HG03139 (cell line): ENCODE measurements around the gene FGF6.
"Not testable (repeated sequence)": the region's sequence is repeated elsewhere in the genome, so short reads cannot be mapped to it uniquely, and the experiment has no call there.

Source experiments
- ATAC-seq: cut with Tn5 transposase; IDR thresholded peaks from one replicate; pipeline ENCODE4 v1.9.1; 2021; ENCODE audit not compliant: unreplicated experiment

Gene FGF6

DNA sequence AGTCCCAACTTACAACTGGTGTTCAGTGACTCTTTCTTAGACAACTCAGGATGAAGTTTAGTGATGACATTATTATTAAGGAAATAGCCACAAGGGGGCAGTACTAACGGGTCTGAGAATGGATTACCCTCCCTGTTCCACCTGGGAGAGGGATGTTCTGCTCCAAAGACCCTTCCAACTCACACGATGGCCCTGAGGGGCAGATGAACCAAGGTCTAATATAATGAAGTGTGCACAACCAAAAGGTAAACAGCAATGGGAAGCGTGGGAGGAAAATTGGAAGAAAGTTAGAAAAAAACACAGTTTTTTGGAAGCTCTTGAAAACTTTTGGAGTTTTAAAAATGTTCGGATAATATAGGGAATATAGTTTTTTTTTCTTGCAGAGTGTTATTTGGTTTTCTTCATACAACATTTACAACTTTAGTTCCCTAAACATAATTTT is 24.0 kb downstream of the FGF6 start:
- no peak for ATAC-seq

- no peak for ATAC-seq
Measured at GRCh38 chr12:4420138-4420670, 25.4 kb downstream of the FGF6 start.

GRCh38 chr12:4418913-4419312 is 26.7 kb downstream of the FGF6 start:
- no peak for ATAC-seq

DNA sequence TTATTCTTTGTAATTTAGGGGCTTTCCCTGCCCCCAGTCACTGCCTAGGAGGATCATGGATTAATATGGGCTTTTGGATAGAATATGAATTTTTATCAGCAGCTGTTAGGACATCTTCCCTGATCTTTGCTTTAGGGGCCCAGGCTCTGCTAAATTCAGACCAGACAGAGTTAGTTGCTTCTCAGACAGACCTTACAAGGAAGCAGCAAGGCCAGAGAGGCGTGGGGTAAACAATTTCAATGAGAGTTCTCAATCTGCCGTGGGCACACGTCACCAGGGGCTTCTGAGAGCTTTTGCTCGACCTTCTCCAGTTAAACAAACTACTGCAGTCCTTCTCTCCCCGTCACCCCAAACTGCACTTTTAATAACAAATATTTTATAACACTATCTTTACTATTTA is 27.7 kb downstream of the FGF6 start:
- no peak for ATAC-seq

- no peak for ATAC-seq
Measured at GRCh38 chr12:4417455-4417854, 28.2 kb downstream of the FGF6 start.

- ATAC-seq, result no peak
Measured at GRCh38 chr12:4416276-4416675, 29.3 kb downstream of the FGF6 start.

DNA sequence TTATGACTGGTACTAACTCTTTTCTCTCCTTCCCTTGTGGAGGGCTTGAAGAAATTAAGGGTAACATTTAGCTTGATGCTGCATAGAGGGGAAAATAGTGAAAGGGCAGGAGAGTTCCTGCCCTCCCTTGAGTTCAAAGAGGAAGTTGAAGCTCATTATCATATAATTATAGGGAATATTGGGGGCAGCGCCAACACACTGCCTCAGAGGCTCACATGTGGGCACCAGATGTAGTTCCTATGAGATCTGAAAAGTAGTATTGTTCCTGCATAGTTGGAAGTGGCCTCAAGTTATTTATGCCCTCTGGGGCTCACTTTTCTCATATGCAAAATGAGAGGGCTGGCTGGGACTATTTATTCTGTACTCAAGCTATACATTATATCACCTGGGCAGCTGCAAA is 33.1 kb downstream of the FGF6 start:
- no peak for ATAC-seq

DNA sequence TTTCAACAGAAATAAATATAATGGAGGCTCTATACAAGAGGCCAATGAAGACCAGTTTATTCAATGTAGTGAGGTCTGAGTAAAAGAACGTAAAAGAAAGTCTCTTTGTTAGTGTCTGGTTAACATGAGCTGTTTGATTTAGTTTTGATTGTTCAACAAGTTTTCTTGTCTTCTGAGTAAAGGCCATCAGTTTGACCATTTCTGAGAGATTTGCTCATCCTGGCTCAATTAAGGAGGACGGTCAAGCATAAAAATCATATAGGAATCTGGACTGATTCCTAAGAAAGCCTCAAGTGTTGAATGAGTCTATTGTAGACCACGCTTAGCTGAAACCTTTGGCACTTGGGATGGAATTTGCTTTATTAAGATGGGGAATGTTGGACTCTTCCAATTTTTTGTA is 33.6 kb downstream of the FGF6 start:
- no peak for ATAC-seq

DNA sequence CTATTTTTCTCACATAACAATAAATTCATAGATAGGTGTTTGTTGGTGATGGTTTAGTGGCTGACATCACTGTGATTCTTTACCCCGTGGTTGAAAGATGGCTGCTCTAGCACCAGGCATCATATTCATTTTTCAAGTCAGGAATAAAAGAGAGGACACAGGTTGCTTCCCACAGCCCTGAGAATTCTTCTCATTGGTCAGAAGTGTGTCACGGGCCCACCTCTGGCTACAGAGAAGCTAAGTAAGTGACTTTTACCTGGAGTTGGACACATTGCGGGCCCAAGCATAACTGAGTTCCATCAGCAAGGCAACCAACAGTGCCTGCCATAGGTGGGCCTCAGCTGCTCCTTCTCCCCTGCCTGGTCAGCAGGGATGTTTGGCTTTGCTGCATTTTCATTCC is 38.5 kb downstream of the FGF6 start:
- ATAC-seq, result no peak

DNA sequence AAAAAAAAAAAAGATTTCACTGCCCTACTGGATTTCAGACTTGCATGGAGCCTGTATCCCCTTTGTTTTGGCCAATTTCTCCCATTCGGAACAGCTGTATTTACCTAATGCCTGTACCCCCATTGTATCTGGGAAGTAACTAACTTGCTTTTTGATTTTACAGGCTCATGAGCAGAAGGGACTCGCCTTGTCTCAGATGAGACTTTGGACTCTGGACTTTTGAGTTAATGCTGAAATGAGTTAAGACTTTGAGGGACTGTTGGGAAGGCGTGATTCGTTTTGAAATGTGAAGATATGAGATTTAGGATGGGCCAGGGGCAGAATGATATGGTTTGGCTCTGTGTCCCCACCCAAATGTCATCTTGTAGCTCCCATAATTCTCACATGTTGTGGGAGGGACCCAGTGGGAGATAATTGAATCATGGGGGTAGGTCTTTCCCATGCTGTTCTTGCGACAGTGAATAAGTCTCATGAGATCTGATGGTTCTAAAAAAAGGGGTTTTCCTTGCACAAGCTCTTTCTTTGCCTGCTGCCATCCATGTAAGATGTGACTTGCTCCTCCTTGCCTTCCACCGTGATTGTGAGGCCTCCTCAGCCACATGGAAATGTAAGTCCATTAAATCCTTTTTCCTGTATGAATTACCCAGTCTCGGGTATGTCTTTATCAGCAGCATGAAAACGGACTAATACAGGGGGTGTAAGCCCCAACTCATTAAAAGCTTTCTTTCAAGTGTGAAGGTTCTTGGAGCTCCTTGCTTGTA is 40.6 kb downstream of the FGF6 start:
- ATAC-seq, result not testable (repeated sequence)

DNA sequence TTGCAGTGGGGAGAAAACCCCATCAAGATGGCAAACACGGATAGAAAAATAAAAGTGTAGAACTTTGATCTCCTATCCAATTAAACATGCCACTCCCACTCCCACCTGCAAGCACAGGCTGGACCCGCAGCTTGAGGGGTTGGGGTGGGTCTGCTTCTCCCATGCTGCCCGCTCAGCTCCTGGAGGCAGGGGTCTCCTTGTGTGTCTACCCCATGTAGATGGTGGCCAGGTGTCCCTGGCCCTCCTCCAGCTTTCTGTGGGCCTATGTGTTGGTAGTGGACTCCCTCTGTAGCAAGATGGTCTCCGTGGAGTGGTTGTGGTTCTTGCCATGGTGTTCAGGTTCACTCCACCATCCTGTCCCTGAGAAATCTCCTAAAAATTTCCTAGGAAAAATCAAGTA is 42.6 kb downstream of the FGF6 start:
- ATAC-seq, result no peak

GRCh38 chr12:4401117-4401516 is 44.5 kb downstream of the FGF6 start:
- no peak for ATAC-seq

GRCh38 chr12:4395818-4396217 is 49.8 kb downstream of the FGF6 start:
- no peak for ATAC-seq

DNA sequence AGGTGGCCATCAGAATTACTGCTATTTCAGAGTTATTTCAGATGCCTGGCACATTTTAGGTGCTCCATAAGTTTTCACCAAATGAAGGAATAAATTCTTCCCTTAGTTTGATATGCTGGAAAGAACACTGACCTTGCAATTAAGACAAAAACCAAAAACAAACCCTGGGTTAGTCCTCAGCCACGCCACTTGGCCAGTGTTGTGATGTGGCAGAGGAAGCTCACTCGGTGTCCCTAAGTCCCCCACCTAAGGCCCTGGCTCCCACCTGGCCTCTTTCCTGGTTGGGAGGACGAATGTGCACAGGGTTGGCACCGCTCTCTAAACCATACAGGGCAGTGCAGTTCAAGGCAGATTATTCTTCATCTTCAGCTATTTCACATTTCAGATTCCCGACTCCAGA is 52.4 kb downstream of the FGF6 start:
- no peak for ATAC-seq

GRCh38 chr12:4392223-4392742 is 53.3 kb downstream of the FGF6 start:
- ATAC-seq, result no peak

- no peak for ATAC-seq
Measured at GRCh38 chr12:4388662-4389061, 57.0 kb downstream of the FGF6 start.

DNA sequence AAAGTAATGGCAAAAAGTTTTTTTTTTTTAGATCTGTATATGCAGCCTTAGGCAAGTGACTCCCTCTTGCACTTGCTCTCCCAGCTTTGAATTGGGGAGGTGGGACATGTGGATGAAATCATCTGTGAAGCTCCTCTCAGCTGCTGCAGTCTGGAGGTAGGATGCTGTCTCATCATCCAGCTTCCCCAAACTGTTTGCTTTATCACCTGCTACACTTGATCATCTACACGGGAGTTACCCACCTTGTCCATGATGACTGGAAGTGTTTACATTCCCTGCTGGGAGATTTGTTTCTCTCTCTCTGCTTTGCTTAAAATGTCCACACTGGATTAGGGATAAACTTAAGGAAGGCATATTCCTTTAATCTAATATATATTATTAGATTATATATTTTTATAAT is 57.6 kb downstream of the FGF6 start:
- ATAC-seq, result no peak

DNA sequence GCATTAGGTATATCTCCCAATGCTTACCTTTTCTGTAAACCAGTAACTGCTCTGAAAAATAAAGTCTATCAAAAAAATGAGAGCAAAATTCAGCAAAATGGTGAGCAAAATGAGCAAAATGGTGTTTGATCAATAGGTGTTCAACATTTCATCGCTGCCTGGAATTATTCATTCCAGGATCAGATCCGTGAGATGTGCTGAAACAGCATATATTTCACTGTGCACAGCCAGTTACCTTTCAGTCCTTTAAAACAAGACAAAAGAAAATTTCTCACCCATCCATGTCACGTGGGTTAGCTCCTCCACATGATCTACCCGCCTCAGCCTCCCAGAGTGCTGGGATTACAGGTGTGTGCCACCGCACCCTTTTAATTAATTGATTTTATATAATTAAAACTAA is 58.0 kb downstream of the FGF6 start:
- ATAC-seq, result no peak

DNA sequence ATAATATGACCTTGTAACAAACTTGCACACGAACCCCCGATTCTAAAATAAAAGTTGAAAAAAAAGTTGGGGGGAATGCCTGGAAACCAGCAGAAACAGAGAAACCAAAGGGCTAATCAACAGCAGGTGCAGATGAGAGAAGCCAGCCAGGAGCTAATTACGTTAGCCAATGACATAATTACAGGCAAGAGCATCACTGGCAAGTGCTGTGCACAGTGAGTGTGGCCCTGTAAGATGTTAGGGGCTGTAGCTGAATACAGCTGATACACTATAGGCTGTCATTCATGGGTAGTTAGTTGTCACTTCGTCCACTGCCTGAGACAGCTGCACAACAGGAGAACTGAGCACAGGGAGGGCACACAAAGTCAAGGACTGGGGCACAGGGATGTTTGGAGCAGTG is 58.8 kb downstream of the FGF6 start:
- ATAC-seq, result no peak
